NOMO-1 (cell line): Measurements from ENCODE around the gene HMMR.

Experiments
- DNase-seq, 2 experiments: peaks; one replicate each; lab custom pipeline; 2025; ENCODE audit not compliant: unreplicated experiment in 2 of 2; lab: John Stamatoyannopoulos, UW

HMMR gene

DNA sequence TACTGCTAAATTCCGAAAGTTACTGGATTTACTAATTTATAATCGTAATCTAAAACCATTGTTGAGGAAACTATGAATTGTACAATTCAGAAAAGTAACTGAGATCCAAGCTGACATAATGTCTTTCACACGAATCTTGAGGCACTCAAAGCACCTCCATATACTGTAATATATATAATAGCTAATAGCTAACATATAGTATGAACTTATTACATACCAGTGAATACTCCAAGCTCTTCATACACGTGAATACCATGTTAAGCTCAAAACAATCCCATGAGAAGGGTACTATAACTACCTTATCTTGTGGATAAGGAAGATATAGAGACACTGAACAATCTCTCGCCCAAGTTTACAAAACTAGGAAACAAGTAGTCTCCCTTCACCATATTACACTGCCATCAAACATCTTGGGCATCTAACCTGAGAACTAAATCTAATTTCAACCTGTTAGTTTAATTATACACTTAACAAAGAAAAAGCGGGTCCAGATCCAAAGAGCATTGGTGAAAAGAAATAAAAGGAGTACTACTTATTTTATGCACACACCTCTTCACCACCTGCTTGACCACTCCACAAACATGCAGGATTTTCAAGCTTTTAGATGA lies 1.6 kb upstream of the HMMR start:
- peak in 1 of 2 experiments; percentile 19 for DNase-seq

DNA sequence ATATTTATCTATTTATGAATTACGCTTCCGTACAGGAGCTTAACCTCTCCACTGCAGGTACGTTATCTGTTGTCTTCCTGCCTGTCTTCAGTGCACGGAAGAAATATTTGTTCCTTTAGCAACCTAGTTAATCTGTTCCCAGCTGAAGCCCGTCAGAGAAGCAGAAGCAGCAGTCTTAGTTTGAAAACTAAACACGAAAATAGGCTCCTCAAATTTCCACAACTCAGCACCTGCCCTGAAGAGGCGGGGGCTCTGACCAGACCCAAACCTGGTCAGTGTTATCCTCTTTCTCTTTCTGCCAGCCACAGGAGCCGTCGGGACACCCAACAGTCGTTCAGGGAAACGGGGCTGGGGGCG lies 992 bp upstream of the HMMR start:
- no peak for DNase-seq

DNA sequence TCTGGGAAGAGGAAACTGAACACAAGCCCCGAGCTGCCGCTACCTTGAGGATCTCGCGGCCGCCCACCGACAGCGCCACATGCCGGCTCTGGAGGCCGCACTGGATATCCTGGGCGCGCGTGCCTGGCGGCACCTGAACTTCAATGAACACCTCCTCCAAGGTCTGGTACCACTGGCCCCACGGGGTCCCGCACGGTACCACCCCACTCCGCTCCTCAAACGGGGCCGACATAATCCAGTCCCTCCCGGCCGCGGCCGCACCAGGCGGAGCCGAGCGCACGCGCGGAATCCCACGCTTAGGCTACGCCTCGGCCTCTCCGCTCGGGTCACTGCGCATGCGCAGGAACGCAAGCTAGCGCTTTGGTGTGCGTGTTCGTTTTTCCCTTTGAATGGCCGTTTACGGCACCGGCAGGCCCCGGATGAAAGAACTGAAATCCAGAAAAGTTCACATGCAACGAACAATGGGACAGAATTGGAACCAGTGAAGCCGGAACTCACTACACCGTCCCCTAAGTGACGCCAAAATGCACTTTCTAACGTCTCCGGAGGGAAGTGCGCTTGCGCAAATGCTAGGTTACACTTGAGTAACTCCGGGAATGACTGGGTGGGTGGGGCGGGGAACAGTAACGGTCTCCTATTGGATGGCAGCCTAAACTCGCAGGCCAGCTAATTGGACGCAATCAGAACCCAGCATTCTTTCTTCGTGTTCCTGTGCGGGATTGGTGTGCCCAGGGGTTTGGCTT lies 442 bp upstream of the HMMR start, which contains the start of gene NUDCD2:
Gene NUDCD2, minus strand, starts transcription at position 284 of the 743 bp plus-strand sequence. Its CDS starts 52 bp downstream, at position 232.
- peak; percentile 96 to 98 for DNase-seq

DNA sequence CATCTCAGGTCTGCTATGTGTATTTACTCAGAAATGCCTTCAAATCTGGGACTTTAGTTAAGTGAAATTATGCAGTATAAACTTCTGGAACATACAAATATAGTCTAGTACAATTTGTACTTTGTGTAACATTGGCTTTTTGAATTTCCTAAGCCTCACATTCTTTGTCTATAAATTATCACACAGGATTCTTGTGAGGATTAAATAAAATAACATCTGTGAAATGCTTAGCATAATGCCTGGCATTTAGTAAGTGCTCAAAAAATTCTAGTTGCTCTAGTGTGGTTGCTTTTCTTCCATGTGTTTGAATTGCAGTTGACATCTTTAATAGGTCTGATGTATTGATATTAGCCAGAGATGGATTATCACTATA lies 2.6 kb downstream of the HMMR start:
- no peak for DNase-seq

DNA sequence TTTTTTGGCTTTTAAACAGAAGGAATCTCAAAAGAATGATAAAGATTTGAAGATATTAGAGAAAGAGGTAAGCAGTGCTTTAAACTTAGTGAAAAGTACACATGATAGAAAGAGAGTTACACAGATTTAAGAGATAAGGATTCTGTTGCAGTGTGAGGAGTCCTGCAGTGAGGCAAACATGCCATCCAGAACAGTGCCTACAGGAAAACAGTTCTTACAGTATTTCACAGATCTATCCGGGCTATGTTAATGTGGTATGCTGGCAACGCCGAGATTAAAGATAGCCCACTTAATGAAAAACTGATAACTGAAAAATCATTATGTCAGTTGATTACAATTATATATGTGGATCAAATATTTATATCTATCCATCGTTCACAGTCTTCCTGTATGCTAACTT lies 7.2 kb downstream of the HMMR start:
- DNase-seq = no peak

DNA sequence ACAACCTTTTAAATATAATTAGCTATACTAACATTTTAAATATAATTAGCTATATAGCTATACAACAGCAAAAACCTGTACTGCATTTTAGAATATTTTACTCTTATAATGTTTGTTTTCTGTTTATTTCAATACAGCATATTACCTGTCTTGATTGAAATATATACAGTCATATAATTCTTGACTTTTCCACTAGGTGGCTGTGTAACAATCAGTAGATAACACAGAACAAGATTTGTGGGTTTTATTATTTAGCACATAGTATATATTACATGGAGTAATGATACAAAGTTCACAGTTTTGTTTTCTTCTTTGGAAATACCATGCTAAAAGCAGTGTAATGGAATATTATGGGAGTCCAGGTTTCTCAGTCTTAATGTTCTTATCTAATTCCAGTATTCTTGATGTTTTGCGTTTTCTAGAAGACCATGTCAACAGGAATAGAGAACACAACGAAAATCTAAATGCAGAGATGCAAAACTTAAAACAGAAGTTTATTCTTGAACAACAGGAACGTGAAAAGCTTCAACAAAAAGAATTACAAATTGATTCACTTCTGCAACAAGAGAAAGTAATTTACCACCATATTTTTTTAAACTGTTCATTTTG lies 13.3 kb downstream of the HMMR start:
- no peak for DNase-seq

DNA sequence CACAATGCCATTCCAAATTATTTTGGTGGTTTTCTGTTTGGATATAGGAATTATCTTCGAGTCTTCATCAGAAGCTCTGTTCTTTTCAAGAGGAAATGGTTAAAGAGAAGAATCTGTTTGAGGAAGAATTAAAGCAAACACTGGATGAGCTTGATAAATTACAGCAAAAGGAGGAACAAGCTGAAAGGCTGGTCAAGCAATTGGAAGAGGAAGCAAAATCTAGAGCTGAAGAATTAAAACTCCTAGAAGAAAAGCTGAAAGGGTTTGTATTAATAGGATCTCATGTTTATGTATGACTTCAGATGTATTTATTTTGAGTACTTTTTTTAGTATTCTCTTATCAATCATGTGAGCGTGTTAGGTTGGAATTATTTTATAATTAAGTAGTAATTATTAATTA lies 15.0 kb downstream of the HMMR start:
- peak; percentile 15 to 72 for DNase-seq

DNA sequence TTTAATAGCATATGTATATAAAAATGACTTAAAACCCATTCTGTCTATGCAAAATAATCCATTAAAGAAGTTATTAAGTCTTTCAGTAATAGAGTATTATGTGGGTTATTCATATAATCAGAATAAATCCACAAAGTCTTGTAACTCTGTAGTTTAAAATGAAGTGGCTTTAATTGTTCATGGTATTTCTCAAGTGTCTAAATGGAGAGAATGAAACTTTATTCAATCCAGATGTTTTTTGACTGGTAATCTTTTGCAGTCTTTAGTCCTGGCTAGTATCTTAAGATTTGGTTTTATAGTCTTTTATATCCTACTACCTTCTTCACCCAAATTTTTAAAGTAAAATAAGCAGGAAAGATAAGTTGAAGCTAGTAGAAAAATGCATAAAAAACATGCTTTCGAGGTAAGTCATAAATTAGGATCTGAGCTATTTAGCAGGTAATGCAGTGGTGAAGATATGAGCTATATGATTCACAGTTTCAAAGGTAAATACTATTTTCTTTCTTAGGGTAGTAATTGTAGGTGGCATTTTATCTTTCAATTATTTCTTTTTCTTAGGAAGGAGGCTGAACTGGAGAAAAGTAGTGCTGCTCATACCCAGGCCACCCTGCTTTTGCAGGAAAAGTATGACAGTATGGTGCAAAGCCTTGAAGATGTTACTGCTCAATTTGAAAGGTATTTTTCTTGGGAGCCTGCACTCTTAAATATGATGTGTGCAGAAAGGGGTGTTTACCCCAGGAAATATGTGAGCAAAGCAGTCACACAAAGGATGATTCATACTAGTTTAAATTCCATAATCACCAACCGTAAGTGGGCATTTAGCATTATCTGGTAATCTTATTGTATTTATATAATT lies 17.9 kb downstream of the HMMR start:
- DNase-seq = no peak

DNA sequence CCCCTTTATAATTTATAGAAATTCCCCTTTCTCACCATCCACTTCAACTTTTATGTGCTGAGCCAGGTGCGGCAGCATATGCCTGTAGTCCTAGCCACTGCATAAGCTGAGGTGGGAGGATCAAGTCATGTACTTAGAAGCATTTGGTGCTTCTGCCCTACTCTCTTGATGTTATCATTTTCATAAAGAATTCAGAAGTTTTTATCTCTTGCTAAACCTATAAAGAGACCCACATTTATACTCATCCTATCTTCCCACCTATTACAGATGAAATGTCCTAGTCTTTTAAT lies 18.5 kb downstream of the HMMR start:
- no peak for DNase-seq

DNA sequence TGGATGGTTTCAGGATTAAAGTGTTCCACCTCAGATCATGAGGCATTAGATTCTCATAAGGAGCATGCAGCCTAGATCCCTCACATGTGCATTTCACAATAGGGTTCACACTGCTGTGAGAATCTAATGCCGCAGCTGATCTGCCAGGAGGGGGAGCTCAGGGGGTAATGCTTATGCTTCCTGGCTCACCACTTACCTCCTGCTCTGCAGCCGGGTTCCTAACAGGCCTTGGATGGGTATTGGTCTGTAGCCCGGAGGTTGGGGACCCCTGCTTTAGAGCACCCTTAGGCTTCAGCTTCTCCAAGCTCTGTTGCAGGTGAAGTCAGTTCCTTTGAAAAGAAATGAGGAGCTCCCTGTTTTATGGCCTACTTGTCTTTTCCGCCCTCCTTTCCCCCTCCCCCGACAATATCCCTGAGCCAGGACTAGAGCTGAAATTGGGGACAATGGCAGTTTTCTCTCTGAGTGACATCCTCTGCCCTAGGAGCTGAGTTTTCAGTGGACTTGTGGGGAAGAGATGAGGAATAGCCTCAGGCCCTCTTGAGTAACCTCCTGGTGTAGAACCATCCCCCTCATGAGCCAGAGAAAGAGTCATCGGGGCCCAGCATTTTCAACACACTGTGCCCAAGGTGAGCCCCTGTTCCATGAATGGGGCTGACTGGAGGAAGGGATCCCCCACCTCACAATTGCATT lies 28.8 kb downstream of the HMMR start:
- no peak for DNase-seq

DNA sequence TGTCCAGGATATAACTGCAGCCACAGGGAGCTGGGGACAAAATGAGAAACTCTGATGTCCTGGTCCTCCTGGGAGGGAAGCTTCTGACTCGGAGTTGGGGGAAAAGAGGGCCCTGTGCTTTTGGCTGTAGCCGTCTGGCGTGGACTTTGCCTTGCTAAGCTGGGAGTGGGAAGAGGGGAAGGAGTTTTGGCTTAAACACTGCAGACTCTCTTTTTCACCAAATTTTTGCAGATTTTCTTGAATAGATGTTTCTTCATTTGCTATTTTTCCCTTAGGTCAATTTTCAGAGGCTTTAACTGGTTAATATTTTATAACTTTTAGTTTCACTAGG lies 29.3 kb downstream of the HMMR start:
- DNase-seq = no peak

DNA sequence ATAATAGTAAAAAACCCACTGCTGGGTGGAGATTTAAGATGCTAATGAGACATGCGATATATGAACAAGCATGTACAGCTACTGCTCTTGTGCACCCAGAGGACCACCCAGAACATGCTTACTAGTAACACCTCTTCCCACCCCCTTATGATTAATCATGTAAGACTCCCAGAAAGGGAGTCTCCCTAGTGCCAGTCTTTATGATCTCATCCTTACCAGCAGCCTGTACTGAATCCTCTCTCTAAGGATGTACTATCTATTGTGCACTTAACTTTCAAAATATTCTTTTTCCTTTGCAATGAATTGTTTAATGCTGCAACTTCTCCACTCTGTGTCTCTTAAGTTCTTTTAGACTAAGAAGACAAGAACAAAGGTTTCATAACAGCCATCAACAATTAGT lies 35.9 kb downstream of the HMMR start:
- no peak for DNase-seq

DNA sequence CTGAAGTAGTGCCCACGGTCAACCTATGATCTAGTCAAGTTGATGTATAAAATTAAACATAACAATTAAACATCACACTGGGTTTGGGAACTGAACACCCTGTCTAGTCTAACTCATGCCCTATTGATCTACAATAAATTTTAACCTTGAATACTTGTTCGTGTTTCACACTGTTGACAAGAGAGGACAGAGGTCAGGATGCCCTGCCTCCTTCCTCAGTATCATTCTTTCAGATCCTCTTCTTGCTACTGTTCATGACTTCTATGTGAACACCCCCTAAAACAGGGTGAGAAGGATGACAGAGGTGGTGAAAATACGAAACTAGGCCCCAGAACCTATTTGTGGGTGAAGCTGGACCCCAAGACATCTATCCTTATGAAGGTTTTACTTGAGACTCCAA lies 36.9 kb downstream of the HMMR start:
- DNase-seq = no peak

DNA sequence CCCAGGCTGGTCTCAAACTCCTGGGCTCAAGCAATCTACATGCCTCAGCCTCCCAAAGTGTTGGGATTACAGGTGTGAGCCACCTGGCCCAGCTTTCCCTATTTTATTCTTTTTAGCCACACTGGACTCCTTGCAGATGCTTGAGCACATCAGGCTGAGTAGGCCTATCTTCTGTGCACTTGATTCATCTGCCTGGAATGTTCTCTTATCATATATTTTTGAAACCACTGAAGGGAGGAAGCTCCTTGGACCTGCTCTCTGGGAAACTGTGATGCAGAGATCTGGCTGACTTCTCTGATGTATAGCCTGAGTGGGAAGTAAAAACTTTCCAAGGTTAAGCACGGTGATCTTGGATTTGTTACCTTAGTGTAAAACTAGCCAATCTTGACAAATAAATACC lies 38.5 kb downstream of the HMMR start:
- DNase-seq = no peak

DNA sequence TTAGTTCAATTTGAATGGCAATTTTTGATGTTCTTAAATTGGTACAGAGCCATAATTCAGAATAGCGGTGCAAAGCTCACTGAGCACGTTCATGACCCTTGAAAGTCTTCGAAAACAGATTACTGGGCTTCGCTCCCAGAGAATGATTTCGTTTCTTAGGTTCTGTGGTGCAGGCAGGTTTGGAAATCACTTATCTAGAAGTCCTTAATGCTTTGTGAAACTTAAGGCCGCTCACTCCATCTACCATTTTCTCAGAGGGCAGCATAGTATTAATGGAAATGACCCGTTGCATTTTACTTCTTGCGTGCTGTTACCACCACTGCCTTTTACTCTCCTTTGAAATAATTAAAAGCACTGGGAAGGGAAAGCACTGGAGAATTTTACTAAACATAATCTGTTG lies 42.1 kb downstream of the HMMR start:
- no peak for DNase-seq

DNA sequence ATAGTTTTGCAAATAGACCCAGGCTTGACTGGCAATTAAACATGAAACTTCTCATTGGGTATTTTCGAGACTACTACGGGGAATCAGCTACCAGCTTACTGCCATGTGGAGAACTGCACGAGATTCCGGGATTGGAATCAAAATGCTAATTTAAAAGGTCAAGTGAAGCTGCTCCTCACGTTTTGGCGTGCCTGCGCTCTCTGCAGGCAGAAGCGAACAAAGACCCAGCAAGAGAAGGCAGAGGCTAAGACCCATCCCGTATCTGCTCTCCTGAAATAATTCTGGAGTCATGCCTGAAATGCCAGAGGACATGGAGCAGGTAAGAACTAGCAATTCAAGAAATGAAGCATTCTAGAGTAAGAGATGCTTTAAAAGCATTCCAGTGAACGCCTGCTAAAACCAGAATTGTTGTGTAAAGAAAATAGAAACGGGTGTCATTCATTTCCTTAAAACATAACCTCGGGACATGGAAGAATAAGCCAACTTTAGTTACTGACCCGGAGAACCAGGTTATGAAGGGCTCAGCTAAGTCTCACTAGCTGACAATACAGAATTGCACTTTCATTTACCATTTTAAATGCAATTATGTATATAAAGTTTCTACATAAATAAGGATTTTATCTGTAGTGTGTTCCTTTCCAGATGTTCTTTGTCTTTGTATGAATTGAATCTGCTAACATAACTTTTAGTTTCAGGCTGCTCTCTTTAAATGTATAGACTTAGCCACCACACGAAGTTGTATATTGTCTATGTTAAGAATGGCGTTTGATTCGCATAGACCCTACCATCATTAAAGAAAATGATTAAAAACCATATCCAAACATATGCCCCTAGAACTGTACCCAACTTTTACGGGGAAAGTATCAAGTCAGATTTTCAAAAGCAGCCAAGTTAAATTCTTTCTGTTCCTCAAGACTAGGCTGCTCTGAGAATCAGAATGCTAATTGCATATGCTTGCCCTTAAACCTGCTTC lies 43.0 kb downstream of the HMMR start:
- peak; percentile 39 to 68 for DNase-seq

DNA sequence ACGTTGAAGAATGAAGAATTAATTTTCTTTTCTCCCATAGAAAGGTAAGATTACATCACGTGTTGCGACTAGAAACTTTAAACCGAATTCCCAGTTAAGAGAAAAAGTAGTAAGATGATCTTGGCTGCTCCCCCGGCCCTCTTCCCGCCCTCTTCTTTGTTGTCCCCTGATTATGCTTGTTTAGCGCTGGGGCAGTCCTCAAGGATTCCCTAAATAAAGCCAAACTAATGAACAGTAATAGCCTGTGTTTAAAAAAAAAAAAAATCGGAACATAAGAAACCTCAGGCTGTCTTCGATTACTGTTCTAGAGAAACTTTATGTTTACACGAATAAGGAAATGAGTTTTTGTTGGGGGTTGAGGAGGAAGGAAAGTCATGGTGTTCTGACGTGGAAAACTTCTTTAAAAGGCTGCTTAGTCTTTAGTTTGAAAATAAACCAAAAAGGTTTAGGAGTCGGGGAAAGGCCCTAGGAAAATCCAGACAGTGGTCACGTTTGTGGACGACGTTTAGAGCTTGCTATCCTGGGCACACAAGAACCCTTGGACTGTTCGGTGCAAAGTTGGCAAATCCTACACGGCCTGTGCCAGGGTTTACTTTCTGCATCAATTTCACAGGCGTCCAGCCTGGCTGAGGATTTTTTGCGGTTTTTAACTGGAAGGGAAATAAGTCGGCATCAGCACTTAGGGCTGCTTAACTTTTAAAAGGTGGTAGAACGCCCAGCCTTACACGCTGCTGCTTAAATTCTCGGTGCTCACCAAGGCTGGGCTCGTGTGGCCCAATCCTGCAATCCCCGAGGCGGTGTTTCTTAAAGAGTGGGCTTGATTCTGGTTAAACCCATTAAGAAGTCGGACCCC lies 43.9 kb downstream of the HMMR start:
- DNase-seq = peak; percentile 38 to 66

DNA sequence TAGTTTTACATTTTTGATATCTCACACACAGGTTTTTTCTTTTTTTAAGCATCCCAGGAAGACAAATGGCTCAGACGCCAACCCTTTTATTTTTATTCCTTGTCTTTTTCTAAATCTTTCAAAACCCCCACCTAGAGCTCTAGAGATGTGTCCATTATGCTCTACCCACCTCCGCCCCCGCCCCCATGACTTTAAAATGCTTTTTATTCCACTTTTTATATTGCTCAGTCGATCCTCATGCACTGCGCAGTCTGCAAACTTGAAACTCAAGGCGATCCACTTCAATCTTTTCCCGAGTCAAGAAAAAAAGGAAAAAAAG lies 44.6 kb downstream of the HMMR start:
- DNase-seq = no peak

DNA sequence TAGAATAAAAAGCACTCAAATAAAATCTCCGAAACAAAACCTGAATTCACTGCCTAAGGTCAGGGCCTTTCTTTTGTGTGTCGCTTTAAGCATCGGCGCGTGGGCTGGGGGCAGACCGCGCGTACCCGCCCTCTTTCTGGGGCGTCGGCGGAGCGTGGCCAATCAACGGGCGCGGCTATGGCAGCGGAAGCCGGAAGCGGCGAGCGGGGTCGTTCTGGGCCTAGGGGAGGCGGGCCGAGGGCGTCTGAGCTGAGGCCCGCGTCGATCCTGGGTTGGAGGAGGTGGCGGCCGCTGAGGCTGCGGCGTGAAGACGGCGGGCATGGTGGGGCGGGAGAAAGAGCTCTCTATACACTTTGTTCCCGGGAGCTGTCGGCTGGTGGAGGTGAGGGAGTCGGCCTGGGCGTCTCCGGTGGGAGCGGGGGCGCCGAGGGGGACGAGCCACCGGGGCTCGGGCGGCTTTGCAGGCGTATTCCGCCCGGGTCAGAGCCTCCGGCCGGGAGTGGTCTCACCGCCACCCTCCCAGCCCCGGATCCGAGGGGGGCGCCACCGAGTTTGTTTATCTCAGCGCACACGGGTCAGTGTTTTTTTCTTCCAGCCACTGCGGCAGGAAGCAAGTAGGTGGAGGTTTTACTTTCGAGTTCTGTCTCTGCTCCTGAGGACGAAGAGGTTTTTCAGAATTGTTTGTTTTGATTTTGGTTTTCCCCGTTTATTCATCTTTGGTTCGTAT lies 45.1 kb downstream of the HMMR start, which contains the start of gene MAT2B:
Gene MAT2B, plus strand, starts transcription at position 252 of the 727 bp plus-strand sequence. Its CDS starts 68 bp downstream, at position 320.
- DNase-seq = peak; percentile 94 to 98
